SK-N-MC (cell line): ENCODE measurements around the gene EXOC3L4.

Source experiments
- DNase-seq: peaks from one replicate; pipeline ENCODE4 v3.0.0-alpha.2; 2011; ENCODE audit warnings: low read depth, low spot score
- H3K27ac ChIP-seq: fragments of 200-600 bp; sonication (generic); 2 replicates; pipeline ENCODE4 v1.5.1; 2016; ENCODE audit warnings: mixed run types
- H3K36me3 ChIP-seq: fragments of 200-600 bp; sonication (generic); 2 replicates; pipeline ENCODE4 v1.6.1; 2017; ENCODE audit warnings: antibody characterized with exemption, low read length, mixed read lengths; ENCODE audit not compliant: insufficient read depth
- H3K4me3 ChIP-seq: fragments of 200-600 bp; sonication (generic); 2 replicates; pipeline ENCODE4 v1.5.1; 2016
- H3K9ac ChIP-seq: fragments of 200-600 bp; sonication (generic); 2 replicates; pipeline ENCODE4 v1.8.0; 2017; ENCODE audit warnings: mixed run types, mixed read lengths; ENCODE audit not compliant: insufficient read length
- H3K9me3 ChIP-seq: fragments of 200-600 bp; sonication (generic); 2 replicates; pipeline ENCODE4 v1.6.1; 2017; ENCODE audit warnings: low read depth, mild to moderate bottlenecking, antibody characterized with exemption, low read length, moderate library complexity, mixed read lengths
- EZH2 ChIP-seq: fragments of 200-600 bp; sonication (generic); IDR thresholded peaks from one replicate; pipeline ENCODE4 v1.6.1; 2017; ENCODE audit warnings: antibody characterized with exemption
- FOXP2 ChIP-seq: optimal IDR thresholded peaks from 2 replicates; pipeline ENCODE3; 2011; ENCODE audit warnings: mild to moderate bottlenecking, moderate library complexity; ENCODE audit not compliant: insufficient read depth; ENCODE audit errors: extremely low read length, control extremely low read depth
- POLR2AphosphoS5 ChIP-seq: IDR thresholded peaks from 2 replicates; pipeline ENCODE4 v1.6.1; 2012; ENCODE audit warnings: mild to moderate bottlenecking, low read depth, low read length, borderline replicate concordance

The EXOC3L4 gene

GRCh38 chr14:103095210-103095778 lies 769 bp downstream of the EXOC3L4 start:
- Histone ChIP-seq H3K4me3 (no peak overlapping the region), H3K27ac (no peak overlapping the region), H3K36me3 (no peaks in the 10 kb centered on the region), H3K9ac (no peak overlapping the region), H3K9me3 (no peaks in the 10 kb centered on the region)
- no peak for DNase-seq
- TF ChIP-seq EZH2 (no peak), FOXP2 (no peak)

- Histone ChIP-seq H3K9me3 (no peaks in the 10 kb centered on the region), H3K36me3 (no peaks in the 10 kb centered on the region), H3K27ac (0 out of 2 replicates have a peak overlapping the region, but pooled peaks have one; percentile 19), H3K9ac (no peak overlapping the region), H3K4me3 (no peak overlapping the region)
- no peak for DNase-seq
- no peak for TF ChIP-seq EZH2
- TF ChIP-seq POLR2AphosphoS5: no peak
- TF ChIP-seq FOXP2: no peak
Observed at GRCh38 chr14:103096387-103096786, 1.9 kb downstream of the EXOC3L4 start.

DNA sequence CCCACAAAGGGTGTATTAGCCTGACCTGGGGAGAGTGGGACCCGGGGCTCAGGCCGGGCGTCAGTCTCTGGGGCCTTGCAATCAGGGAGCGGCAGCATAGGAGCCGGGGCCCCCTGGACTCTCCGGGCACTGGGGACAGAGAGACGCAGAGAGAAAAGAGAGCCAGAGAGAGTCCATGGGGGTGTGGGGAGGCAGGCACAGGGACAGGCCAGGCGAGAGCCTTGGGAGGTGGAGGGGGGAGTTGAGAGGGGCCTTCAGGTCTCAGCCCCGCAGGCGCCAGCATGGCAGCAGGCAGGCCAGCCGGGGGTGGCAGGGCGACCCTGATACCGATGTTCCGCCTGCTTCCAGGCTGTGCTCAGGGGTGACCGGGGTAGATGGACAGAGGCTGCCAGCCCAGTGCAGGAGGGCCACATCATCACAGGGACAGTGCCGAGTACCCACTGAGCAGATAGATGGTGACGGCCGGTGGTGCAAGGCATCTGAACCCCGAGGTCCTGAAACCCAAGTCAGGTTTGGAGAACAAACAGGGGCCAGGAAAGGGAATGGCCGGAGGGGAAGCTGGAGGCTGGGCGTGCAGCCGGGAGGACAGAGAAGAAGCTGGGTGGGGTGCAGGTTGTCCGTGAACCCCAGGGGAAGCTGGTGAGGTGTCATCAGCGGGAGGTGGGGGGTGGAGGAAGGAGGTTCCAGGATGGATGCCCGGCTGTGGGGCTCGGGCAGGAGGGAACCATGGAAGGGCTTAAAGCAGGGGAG lies 2.9 kb downstream of the EXOC3L4 start:
- no peaks in the 10 kb centered on the region for H3K9me3 ChIP-seq
- DNase-seq: no peak
- H3K36me3 ChIP-seq: no peaks in the 10 kb centered on the region
- no peak overlapping the region for H3K4me3 ChIP-seq
- no peak for TF ChIP-seq EZH2
- TF ChIP-seq POLR2AphosphoS5: no peak
- H3K27ac ChIP-seq: no peak overlapping the region
- no peak overlapping the region for H3K9ac ChIP-seq

DNA sequence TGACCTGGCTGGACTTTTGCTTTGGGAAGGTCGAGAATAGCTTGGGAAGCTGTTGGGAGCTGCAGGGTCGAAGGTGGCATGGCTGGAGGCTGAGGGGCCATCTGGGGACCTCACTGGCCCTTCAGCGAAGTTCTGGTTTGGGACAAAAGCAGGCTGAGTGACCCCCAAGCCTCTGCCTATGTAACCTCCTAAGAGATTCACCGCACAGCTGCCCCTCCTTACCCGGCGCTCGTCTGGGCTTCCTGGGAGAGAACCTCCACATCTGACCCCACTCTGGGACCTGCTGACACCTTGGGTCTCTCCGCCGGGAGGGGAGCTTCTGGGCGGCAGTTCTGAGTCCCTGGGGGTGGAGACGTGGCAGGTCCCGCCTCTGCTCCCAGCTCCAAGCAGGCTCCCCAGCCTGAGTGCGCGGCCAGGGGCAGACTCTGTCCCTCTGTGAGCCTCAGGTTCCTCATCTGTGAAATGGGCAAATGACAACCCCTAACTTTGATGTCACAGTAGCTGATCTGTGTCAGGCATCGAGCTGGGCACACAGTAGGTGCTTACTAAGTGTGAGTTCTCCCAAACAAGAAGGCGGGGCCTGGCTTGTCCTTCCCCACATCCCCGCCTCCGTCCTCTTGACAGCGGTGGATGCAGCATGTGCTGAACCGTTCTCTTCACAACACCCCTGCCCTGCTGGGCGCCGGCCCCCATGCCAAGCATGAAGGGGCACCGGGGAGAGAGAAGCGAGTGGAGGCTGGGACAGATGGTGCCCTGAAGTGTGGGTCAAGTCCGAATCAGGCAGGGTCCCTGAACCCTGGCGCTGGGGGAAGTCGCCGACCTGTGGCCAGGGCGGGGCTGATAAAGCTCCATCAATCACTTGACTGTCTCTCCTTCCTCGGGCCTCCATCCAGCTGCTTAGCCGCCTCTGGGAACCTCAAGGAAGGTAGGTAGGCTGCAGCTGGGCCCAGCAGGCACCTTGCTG lies 3.8 kb downstream of the EXOC3L4 start:
- H3K9ac ChIP-seq: no peak overlapping the region

GRCh38 chr14:103099081-103099732 lies 4.7 kb downstream of the EXOC3L4 start:
- TF ChIP-seq EZH2 (no peak), FOXP2 (peak; percentile 51)
- Histone ChIP-seq H3K36me3 (no peaks in the 10 kb centered on the region), H3K9ac (peak overlapping the region; percentile 30), H3K4me3 (peak overlapping the region; percentile 19), H3K27ac (no peak overlapping the region), H3K9me3 (no peaks in the 10 kb centered on the region)
- DNase-seq: no peak

More for the DNA sequence above, 3.8 kb downstream of the EXOC3L4 start:
- no peak for TF ChIP-seq FOXP2
- TF ChIP-seq POLR2AphosphoS5: no peak
- no peak for TF ChIP-seq EZH2
- no peaks in the 10 kb centered on the region for H3K9me3 ChIP-seq
- no peaks in the 10 kb centered on the region for H3K36me3 ChIP-seq
- DNase-seq: no peak
- no peak overlapping the region for H3K27ac ChIP-seq
- H3K4me3 ChIP-seq: no peak overlapping the region

DNA sequence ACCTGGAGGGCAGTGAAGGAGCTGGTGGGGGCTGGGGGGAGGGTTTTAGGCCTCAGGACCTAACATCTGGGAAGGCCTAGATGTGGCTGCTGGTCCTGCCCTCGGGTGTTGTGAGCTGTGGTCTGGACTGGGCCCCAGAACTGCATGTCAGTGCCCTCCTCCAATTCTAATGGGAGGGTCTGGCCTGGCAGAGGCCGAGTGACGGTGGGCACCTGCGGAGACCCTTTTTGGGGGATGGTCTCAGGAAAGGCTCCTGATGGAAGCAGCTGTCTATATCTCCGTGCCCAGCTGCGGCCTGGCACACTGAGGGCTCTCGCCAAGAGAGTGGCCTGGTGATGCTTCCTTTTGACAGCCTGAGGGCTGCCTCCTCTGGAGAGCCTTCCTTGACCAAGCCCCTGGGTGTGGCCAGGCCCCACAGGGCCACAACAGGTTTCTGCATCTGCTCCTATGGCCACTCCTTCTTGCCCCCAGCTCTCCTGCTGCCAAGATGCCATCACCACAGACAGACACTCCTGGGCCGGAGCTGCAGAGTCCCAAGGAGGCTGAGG lies 5.3 kb downstream of the EXOC3L4 start:
- H3K36me3 ChIP-seq: no peaks in the 10 kb centered on the region
- DNase-seq: no peak
- H3K9me3 ChIP-seq: no peaks in the 10 kb centered on the region
- no peak overlapping the region for H3K27ac ChIP-seq
- no peak overlapping the region for H3K4me3 ChIP-seq
- no peak overlapping the region for H3K9ac ChIP-seq
- TF ChIP-seq FOXP2 (no peak), EZH2 (no peak), POLR2AphosphoS5 (no peak)

GRCh38 chr14:103100281-103101121 lies 6.0 kb downstream of the EXOC3L4 start:
- no peak for DNase-seq
- no peaks in the 10 kb centered on the region for H3K36me3 ChIP-seq
- no peak overlapping the region for H3K9ac ChIP-seq
- H3K27ac ChIP-seq: no peak overlapping the region
- TF ChIP-seq POLR2AphosphoS5 (no peak), FOXP2 (no peak), EZH2 (no peak)
- no peaks in the 10 kb centered on the region for H3K9me3 ChIP-seq
- H3K4me3 ChIP-seq: no peak overlapping the region
